NCI-H226 (cell line): ENCODE measurements around the gene C1orf174.
"Not testable (repeated sequence)": the region's sequence is repeated elsewhere in the genome, so short reads cannot be mapped to it uniquely, and the experiment has no call there.

Source experiments
- DNase-seq: peaks from one replicate; pipeline ENCODE4 v3.0.0-alpha.2; 2015

Gene C1orf174

GRCh38 chr1:3925256-3925655 is 25.2 kb upstream of the C1orf174 start:
- DNase-seq: no peak

GRCh38 chr1:3924825-3925220 is 24.8 kb upstream of the C1orf174 start:
- no peak for DNase-seq

- DNase-seq: no peak
Observed at GRCh38 chr1:3924186-3924824, 24.2 kb upstream of the C1orf174 start.

GRCh38 chr1:3923378-3924185 is 23.5 kb upstream of the C1orf174 start:
- DNase-seq: no peak

GRCh38 chr1:3922851-3923250 is 22.8 kb upstream of the C1orf174 start:
- DNase-seq: no peak

- DNase-seq: peak; percentile 65
Observed at GRCh38 chr1:3922201-3922725, 22.2 kb upstream of the C1orf174 start.

GRCh38 chr1:3921765-3922164 is 21.7 kb upstream of the C1orf174 start:
- no peak for DNase-seq

- no peak for DNase-seq
Observed at GRCh38 chr1:3919706-3920105, 19.6 kb upstream of the C1orf174 start.

GRCh38 chr1:3918966-3919611 is 19.0 kb upstream of the C1orf174 start:
- no peak for DNase-seq

GRCh38 chr1:3918359-3918758 is 18.3 kb upstream of the C1orf174 start:
- not testable (repeated sequence) for DNase-seq

GRCh38 chr1:3917761-3918160 is 17.7 kb upstream of the C1orf174 start:
- DNase-seq: no peak

- no peak for DNase-seq
Observed at GRCh38 chr1:3915551-3916121, 15.6 kb upstream of the C1orf174 start.

- DNase-seq: no peak
Observed at GRCh38 chr1:3914911-3915310, 14.8 kb upstream of the C1orf174 start.

- DNase-seq: no peak
Observed at GRCh38 chr1:3914331-3914851, 14.3 kb upstream of the C1orf174 start.

GRCh38 chr1:3912809-3913685 is 13.0 kb upstream of the C1orf174 start:
- DNase-seq: no peak

- DNase-seq: no peak
Observed at GRCh38 chr1:3911981-3912808, 12.1 kb upstream of the C1orf174 start.

- peak; percentile 39 for DNase-seq
Observed at GRCh38 chr1:3910857-3911845, 11.1 kb upstream of the C1orf174 start.

GRCh38 chr1:3910049-3910731 is 10.1 kb upstream of the C1orf174 start:
- no peak for DNase-seq

GRCh38 chr1:3909615-3910014 is 9.5 kb upstream of the C1orf174 start:
- no peak for DNase-seq
